ENCODE results near the gene ETFBKMT. TPM values are rescaled to one million over a fixed set of nuclear protein-coding genes. Genes with fewer than 3 reads are reported as not detected.

ETFBKMT gene
- total RNA-seq (2022) (2.2 and 2.3 TPM in 2 replicates), Bru-seq, nascent RNA (percentile 36 among the genes with signal in this experiment), BruChase-seq, experiment 1, labeled RNA remaining after a 6-hour chase (percentile 35 among the genes with signal in this experiment), BruChase-seq, experiment 2, labeled RNA remaining after a 2-hour chase (percentile 40 among the genes with signal in this experiment)
- long read RNA-seq, full-length matches to known transcripts = 1 of 1 reads
- long read RNA-seq, partial matches to known transcripts = 0 of 1 reads
- long read RNA-seq, other reads (novel, unspliced or antisense) = 0 of 1 reads

DNA sequence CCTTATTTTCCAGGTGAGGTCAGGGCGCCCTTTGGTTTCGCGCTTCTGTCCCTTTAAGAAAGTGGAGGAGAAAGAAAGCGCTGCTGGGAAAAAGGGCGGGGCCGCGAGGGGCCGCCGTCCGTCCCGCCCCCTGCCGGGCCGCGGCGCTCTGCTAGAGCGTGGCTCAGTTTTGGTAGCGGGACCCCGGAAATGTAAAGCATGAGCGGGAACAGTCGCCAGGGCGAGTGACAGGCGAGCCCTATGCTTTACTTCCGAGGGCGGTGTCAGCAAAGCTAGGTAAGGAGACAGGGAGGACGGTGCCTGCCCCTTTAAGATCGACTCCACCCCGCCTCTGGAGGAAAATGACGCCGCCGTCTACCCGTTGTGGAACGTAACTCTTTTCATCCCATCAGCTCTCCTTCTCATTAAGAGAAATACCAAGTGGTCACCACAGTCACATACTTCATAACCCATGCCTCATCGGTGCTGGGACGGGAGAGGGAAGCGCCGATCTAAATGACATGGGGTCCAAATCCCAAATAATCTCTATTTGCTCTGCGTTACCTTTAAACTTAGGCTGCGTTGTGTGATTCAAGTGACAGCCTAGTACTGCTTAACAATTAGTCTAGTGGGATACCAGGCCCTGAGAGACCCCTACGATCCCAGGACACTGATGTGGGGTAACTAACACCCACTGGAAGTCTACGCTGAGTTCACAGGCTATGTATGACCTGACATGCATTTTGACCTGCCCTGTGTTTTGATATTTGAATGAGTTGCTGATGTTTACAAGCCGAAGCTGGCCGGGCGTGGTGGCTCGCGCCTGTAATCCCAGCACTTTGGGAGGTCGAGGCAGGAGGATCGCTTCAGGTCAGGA is at the start of gene ETFBKMT:
TSS of gene ETFBKMT (plus strand) at position 602 of the 856 bp plus-strand sequence. CDS start 2,266 bp downstream, outside the sequence.
- TSS peak; percentile 91 for BruUV-seq (replicated peaks)
- Mint-ChIP-seq H3K4me1 (ENCODE audit: low read depth, unreplicated experiment) (peaks cover 8% of the 10 kb centered on the region), H3K9me3 (ENCODE audit: low read depth, unreplicated experiment) (no peaks in the 10 kb centered on the region), H3K36me3 (ENCODE audit: insufficient read depth, unreplicated experiment) (peaks cover 8% of the 10 kb centered on the region), H3K27me3 (ENCODE audit: unreplicated experiment) (no peaks in the 10 kb centered on the region), H3K4me3 (ENCODE audit: low read depth, unreplicated experiment) (peak within 1 kb of the TSS; percentile 73), H3K27ac (ENCODE audit: unreplicated experiment) (peak within 1 kb of the TSS; percentile 58)
- no peak for TF ChIP-seq CTCF (IDR thresholded peaks at IDR 0.05; ENCODE audit: unreplicated experiment)
- intact Hi-C loops (cut with micrococcal nuclease; ENCODE audit: unreplicated experiment) = loop anchor here (10.0 kb wide), 1 partner anchor 405 kb away; no protein-coding TSS in a partner anchor
- CTCF ChIA-PET = interaction anchor here (0.8 to 1.1 kb wide), 2 partner anchors 70 to 1095 kb away, joined by 3 to 5 read pairs; partner anchors contain the start of gene AMN1
- DNase-seq = peak; percentile 95

DNA sequence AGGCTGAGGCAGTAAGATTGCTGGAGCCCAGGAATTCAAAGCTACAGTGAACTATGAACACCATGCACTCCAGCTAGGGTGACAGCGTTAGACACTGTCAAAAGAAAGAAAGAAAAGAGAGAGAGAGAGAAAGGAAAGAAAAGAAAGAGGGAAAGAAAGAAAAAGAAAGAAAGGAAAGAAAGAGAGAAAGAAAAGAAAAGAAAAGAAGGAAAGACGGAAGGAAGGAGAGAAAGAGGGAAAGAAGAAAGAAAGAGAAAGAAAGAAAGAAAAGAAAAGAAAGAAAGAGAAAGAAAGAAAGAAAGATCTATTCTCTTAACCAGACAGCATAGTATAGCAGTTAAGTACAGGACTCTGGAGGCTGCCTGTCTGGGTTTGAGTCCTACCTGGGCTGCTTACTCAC is 46.7 kb upstream of the ETFBKMT start:
- no peak for DNase-seq
- intact Hi-C loops (cut with micrococcal nuclease; ENCODE audit: unreplicated experiment) = no loop called here
- CTCF ChIA-PET = interaction anchor here (0.7 kb wide), 1 partner anchor 223 kb away, joined by 3 read pairs; no protein-coding TSS in a partner anchor
- no peak overlapping the region for H3K4me3 Mint-ChIP-seq (ENCODE audit: low read depth, unreplicated experiment)
- H3K27ac Mint-ChIP-seq (ENCODE audit: unreplicated experiment) = no peak overlapping the region
- H3K27me3 Mint-ChIP-seq (ENCODE audit: unreplicated experiment) = no peaks in the 10 kb centered on the region
- H3K36me3 Mint-ChIP-seq (ENCODE audit: insufficient read depth, unreplicated experiment) = no peaks in the 10 kb centered on the region
- BruUV-seq (replicated peaks) = no TSS peak
- peaks cover 4% of the 10 kb centered on the region for H3K9me3 Mint-ChIP-seq (ENCODE audit: low read depth, unreplicated experiment)
- TF ChIP-seq CTCF (IDR thresholded peaks at IDR 0.05; ENCODE audit: unreplicated experiment) = no peak
- H3K4me1 Mint-ChIP-seq (ENCODE audit: low read depth, unreplicated experiment) = no peaks in the 10 kb centered on the region

DNA sequence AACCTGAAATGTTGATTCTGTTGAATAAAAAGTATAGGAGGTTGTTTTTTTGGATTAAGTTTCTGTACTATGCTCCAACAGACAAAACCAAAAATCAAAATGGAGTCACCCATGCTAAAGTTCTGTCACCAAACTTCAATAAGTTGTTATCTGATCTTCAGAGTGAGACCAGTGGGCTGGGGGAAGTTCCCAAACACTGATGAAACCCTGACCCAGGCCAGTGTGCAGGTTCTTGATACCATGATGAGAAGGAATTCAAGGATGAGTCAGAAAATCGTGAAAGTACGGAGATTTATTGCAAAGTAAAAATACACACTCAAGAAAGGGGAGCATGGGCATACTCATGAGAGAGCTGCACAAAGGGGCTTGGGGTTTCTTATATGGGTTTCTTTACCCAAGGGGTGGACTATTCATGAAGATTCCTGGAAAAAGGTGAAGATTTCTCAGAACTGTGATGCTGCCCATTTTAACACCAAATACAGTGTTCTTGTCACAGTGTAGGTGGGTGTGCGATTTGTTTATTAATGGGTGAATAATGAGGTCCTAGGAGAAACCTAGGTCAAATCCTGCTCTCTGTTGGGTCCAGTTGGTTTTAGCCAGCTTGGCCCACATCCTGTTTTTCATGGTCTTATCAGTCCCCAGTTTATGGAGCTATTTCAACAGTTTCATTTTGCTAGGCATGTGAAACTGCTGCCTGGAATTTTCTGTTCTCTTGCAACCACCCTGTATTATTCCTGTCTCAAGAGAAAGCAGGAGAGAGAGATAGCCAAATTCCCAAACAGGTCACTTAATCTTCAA is 41.1 kb upstream of the ETFBKMT start:
- Mint-ChIP-seq H3K36me3 (ENCODE audit: insufficient read depth, unreplicated experiment) (no peaks in the 10 kb centered on the region), H3K27ac (ENCODE audit: unreplicated experiment) (no peak overlapping the region), H3K4me3 (ENCODE audit: low read depth, unreplicated experiment) (no peak overlapping the region), H3K9me3 (ENCODE audit: low read depth, unreplicated experiment) (no peaks in the 10 kb centered on the region), H3K27me3 (ENCODE audit: unreplicated experiment) (no peaks in the 10 kb centered on the region), H3K4me1 (ENCODE audit: low read depth, unreplicated experiment) (no peaks in the 10 kb centered on the region)
- TF ChIP-seq CTCF (IDR thresholded peaks at IDR 0.05; ENCODE audit: unreplicated experiment) = no peak
- BruUV-seq (replicated peaks) = no TSS peak
- intact Hi-C loops (cut with micrococcal nuclease; ENCODE audit: unreplicated experiment) = no loop called here
- no peak for DNase-seq
- CTCF ChIA-PET = interaction anchor here (0.7 kb wide), 1 partner anchor 865 kb away, joined by 4 read pairs; no protein-coding TSS in a partner anchor

GRCh38 chr12:31620311-31620710 is 39.2 kb upstream of the ETFBKMT start:
- Mint-ChIP-seq H3K36me3 (ENCODE audit: insufficient read depth, unreplicated experiment) (no peaks in the 10 kb centered on the region), H3K27me3 (ENCODE audit: unreplicated experiment) (no peaks in the 10 kb centered on the region), H3K9me3 (ENCODE audit: low read depth, unreplicated experiment) (no peaks in the 10 kb centered on the region), H3K4me1 (ENCODE audit: low read depth, unreplicated experiment) (no peaks in the 10 kb centered on the region), H3K4me3 (ENCODE audit: low read depth, unreplicated experiment) (no peak overlapping the region), H3K27ac (ENCODE audit: unreplicated experiment) (no peak overlapping the region)
- no TSS peak for BruUV-seq (replicated peaks)
- no peak for DNase-seq
- intact Hi-C loops (cut with micrococcal nuclease; ENCODE audit: unreplicated experiment) = no loop called here
- CTCF ChIA-PET = no interaction called here
- TF ChIP-seq CTCF (IDR thresholded peaks at IDR 0.05; ENCODE audit: unreplicated experiment) = no peak

All from Calu3 (cell line).